Epithelial cell of umbilical artery (primary cell): ENCODE results near the gene ZFHX2. TPM values are rescaled to one million over a fixed set of nuclear protein-coding genes. Genes with fewer than 3 reads are reported as not detected.

Experiments used
- total RNA-seq: library from RNA; depleted of rRNA; stranded (reverse); fragments of >200 nt; gene quantifications from 2 replicates; pipeline ENCODE4 v1.2.3, GENCODE V29; 2014

Gene ZFHX2
- under 0.01 and 0.46 TPM in 2 replicates for total RNA-seq

DNA sequence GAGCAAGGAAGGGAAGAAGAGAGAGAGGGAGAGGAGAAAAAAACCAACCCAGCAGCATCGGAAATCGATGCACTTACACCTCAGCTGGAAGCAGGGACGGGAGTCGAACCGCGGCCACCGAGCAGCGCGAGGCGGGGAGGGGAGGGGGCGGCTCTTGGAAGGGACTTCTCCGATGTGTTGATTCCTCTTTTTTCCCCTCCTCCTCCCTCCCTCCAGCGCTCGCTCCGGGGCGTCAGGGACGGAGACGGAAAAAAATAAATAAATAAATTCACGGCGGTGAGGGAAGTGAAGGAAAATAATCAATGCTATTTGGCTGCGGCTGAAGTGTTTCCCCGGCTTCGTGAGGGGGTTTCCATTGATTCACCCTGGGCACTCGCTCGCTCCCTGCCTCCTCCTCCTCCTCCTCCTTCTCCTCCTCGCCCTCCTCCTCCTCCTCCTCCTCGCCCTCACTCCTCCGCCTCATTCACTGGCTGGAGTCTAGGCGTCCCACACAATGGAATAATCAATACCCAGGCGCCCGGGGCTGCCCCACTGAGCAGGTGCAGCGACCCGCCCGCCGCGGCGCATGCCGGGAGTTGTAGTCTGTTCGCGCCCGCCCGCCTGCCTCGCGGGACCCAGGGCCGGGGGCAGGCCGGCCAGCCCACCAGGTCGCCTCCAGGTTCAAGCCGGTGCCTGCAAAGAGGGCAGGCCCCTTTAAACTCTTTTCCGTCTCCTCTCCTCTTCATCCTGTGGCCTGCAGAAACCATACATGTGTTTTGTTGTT, at the start of gene ZFHX2:
ZFHX2 (minus strand) TSS at position 500 of the 763 bp plus-strand sequence. CDS start 16,440 bp downstream, outside the sequence.

DNA sequence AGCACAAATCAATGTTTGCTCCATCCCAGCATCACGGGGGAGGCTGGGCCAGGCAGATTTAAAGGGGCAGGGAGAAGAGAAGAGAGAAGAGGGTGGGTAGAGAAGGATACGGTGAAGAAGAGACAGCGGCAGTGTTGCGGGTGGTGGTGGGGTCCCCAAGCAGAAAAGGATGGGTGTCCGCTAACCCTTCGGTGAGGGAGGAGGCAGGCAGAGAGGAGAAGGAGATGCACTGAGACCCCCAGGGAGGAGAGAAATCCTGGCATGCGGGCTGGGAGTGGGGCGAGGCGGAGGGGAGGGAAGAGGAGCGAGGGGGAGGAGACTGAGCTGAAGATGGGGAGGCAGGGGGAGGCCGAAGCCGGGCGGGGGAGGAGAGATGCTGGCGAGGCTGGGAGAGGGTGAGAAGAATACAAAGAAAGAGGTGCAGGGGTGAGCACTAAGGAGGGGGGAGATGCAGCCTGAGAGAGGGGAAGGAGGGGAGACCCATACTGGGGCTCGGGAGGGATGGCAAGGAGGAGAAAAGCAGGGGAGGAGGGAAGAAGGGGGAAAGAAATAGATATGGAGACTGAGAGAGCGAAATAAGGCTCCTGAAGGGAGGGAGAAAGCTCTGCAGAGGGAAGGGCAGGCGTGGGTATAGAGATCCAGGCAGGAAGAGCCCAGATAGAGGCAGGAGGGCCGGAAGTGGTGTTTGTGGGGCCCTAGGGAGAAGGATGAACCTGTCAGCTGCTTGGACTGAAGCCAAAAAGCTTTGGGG, 27.2 kb upstream of the ZFHX2 start, which contains the start of gene JPH4:
JPH4 (minus strand) TSS at position 231 of the 751 bp plus-strand sequence. CDS start 1,337 bp downstream, outside the sequence.

DNA sequence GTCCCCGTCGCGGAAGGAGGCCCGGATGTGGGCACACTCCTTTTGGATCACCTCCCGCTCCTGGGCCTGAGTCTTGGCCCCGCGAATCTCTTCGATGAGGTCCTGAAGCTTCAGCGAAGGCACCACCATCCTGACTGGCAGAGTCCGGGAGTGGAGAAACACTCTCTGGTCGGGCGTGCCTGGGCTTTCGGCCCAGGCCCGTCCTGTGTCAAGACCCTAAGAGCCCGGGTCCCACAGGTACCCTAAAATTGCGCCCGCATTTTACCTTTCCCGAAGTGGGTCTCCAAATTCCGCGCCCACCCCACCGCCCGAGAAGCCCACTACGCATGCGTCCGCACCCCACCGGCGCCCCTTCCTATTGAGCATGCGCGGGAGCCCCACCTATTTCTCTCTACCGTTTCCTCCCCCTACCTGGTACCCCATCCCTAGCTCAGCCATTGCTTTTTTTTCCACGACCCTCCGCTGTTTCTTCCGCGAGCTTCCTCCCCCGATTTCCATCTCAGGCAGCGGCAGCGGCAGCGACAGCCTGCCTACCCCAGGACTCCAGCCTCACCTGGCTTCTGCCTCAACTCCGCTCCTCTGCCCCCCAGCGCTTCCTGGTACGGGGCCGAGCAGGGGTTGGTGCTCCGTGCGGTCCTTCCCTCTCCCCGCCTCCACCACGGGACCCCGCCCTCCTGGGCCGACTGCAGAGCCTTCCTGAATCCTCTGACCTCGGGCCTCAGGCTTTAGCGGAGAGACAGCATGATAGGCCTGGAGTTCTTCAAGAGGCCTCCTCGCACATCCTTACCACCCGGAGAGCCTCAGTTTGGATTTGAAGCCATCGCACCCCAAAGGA, 15.8 kb upstream of the ZFHX2 start, which contains the start of gene AP1G2:
AP1G2 (minus strand) TSS at position 606 of the 835 bp plus-strand sequence; CDS start at position 129, 477 bp downstream.

DNA sequence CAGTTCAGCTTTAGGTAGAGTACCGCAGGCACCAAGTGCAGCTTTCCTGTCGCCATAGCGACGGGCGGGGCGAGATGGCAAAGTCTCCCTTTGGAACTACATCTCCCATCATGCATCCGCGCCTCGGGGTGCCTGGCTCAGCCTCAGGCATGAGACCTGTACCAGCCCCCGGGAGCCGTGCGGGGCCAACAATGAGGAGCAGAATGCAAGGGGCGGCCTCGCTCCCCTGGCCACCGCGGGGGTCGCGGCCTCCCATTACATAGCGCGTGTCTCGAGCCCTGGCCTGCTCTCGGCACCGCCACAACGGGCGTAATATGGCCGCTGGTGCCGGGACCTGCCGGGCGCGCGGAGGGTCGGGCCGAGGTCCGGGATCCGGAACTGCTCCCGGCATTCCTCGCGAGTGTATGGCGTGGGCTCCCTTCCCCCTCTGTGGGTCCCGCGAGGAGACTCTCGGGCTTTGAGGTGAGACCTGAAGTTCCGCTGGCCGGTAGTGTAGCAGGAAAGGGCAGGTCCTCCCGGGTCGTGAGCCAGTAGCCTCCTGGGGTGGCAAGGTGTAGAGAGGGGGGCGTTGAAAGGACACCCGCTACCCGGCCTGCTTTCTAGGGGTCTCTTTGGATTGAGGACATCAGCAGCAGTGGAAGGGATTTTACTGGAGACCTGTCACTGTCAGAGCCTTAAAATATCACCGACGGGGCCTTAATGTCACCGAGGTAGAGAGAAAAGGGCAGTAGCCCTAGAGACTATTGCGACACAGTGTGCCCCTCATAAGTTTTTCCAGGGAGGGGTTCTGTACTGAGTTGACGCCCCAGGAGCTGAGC, 4.5 kb upstream of the ZFHX2 start, which contains the start of gene THTPA:
THTPA (plus strand) TSS at position 390 of the 818 bp plus-strand sequence. CDS start 487 bp downstream, outside the sequence.

Other genes starting within 250 kb of the ZFHX2 start
- gene PPP1R3E, start 248.9 kb downstream of the ZFHX2 start, total RNA-seq, result 0.76 and 0.97 TPM in 2 replicates
- 13.4 and 16.9 TPM in 2 replicates for gene BCL2L2, start 244.9 kb downstream of the ZFHX2 start, total RNA-seq
- gene PABPN1, start 230.3 kb downstream of the ZFHX2 start, total RNA-seq, result 89.3 and 89.7 TPM in 2 replicates
- gene SLC22A17, start 198.9 kb downstream of the ZFHX2 start, total RNA-seq, result 1.6 and 2.6 TPM in 2 replicates
- not detected in 2 replicates for gene EFS, start 186.6 kb downstream of the ZFHX2 start, total RNA-seq
- gene IL25, start 179.0 kb downstream of the ZFHX2 start, total RNA-seq, result not detected in 2 replicates
- gene CMTM5, start 174.7 kb downstream of the ZFHX2 start, total RNA-seq, result not detected in 2 replicates
- gene MYH6, start 143.5 kb downstream of the ZFHX2 start, total RNA-seq, result not detected in 2 replicates
- not detected in 2 replicates for gene MYH7, start 116.1 kb downstream of the ZFHX2 start, total RNA-seq
- gene NGDN, start 82.1 kb downstream of the ZFHX2 start, total RNA-seq, result 58.5 and 77.8 TPM in 2 replicates
- gene THTPA, start 4.5 kb upstream of the ZFHX2 start, total RNA-seq, result 10.0 and 10.4 TPM in 2 replicates
- 7.1 and 14.1 TPM in 2 replicates for gene AP1G2, start 16.0 kb upstream of the ZFHX2 start, total RNA-seq
- not detected in 2 replicates for gene JPH4, start 27.0 kb upstream of the ZFHX2 start, total RNA-seq
- not detected in 2 replicates for gene DHRS2, start 84.6 kb upstream of the ZFHX2 start, total RNA-seq